Stomach (tissue), 4 donors: ENCODE measurements around the gene MAGEB18.

Experiments used
- CTCF ChIP-seq, 7 experiments: fragments of 450-650 bp in 4 of 7; fragments of 200-600 bp in 3 of 7; sonication (generic) in 3 of 7; IDR thresholded peaks; one replicate each; pipeline ENCODE4 v1.5.1; 2016 to 2019; ENCODE audit warnings: antibody characterized with exemption in 7 of 7, control low read depth in 2 of 7, mild to moderate bottlenecking in 1 of 7
- EP300 ChIP-seq: sonication (generic); formaldehyde crosslinking; IDR thresholded peaks from one replicate; pipeline ENCODE4 v1.6.1; 2017; ENCODE audit warnings: antibody characterized with exemption
- POLR2A ChIP-seq, 4 donors: fragments of 450-650 bp; IDR thresholded peaks; one replicate each; pipeline ENCODE4 v1.6.1; 2016; ENCODE audit warnings: antibody characterized with exemption in 4 of 4, control low read depth in 2 of 4, mild to moderate bottlenecking in 1 of 4, moderate library complexity in 1 of 4
- POLR2AphosphoS5 ChIP-seq, 3 donors: sonication (generic); formaldehyde crosslinking; IDR thresholded peaks; one replicate each; pipeline ENCODE4 v1.6.1; 2016; ENCODE audit warnings: antibody characterized with exemption in 3 of 3

GRCh38 chrX:26146024-26146423 is 7.9 kb downstream of the MAGEB18 start:
- TF ChIP-seq POLR2A (IDR thresholded peaks at IDR 0.05) (no peak), CTCF (IDR thresholded peaks at IDR 0.05) (no peak), EP300 (no peak), POLR2AphosphoS5 (IDR thresholded peaks at IDR 0.05) (no peak)
